Activated T-cell treated with anti-CD3 and anti-CD28 coated beads, Interleukin-2, amount 50 U/mL, for 4 hours (primary cell): ENCODE results near the gene ALOX5. TPM values are rescaled to one million over a fixed set of nuclear protein-coding genes. Genes with fewer than 3 reads are reported as not detected.

Source experiments
- ATAC-seq, 2 donors: fragments of 200-7000 bp; cut with Tn5 transposase; one replicate each; pipeline ENCODE4 v1.10.0; 2021
- DNase-seq: peaks from one replicate; pipeline ENCODE4 v3.0.0-alpha.2; 2020
- H3K27me3 Mint-ChIP-seq: one replicate; pipeline ENCODE4 v1.8.0; 2021; ENCODE audit warnings: low read depth, mixed read lengths
- H3K36me3 Mint-ChIP-seq: one replicate; pipeline ENCODE4 v1.8.0; 2022; ENCODE audit warnings: mixed read lengths; ENCODE audit not compliant: insufficient read depth
- H3K4me1 Mint-ChIP-seq: one replicate; pipeline ENCODE4 v1.8.0; 2021; ENCODE audit warnings: low read depth, mixed read lengths
- H3K4me3 Mint-ChIP-seq: one replicate; pipeline ENCODE4 v1.8.0; 2021; ENCODE audit warnings: mild to moderate bottlenecking, moderate library complexity, mixed read lengths
- H3K9me3 Mint-ChIP-seq: one replicate; pipeline ENCODE4 v1.8.0; 2021; ENCODE audit warnings: mixed read lengths
- total RNA-seq, 3 donors: library from RNA; stranded (reverse); gene quantifications; one replicate each; pipeline ENCODE4 v1.2.1, GENCODE V29; 2021

Gene ALOX5
- total RNA-seq, 3 donors from 2014 or later: 0.46 to 1.1 (median 0.69) TPM

DNA sequence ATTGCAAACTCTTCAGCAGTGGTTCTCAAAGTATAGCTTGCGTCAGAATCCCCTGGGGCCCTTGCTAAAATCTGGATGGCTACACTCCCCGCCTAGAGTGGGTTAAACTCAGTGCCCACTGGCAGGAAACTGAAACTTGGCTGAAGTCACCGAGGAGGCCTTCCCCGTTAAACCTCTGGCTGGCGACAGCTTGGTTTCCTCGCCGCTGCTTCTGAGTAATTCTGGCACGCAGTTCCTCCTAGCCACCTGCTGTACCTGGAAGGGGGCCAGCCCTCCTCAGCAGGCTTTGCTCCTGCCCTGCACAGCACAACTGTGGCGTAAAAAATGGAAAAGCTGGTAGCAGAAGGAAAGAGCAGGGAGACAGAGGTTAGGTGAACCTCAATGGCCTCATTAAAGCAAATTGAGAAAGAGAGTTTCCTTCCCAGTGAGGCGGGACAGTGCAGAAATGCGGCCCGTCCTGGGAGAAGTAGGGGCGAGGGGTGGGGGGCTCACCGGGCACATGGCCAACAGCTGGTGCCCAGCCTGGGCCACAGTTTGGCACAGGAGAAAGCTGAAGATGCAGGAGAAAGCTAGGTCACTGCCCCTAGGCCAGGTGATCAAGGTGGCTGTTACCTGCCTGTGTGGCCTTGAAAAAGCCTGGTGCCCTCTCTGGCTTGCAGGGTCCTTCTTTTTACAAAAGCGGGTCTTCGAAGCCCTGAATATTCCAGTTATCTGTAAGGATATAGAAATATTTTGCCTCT, 46.6 kb downstream of the ALOX5 start:
- DNase-seq (peak; percentile 47), ATAC-seq (peak; percentile 19 to 36)
- Mint-ChIP-seq H3K27me3 (no peaks in the 10 kb centered on the region), H3K36me3 (no peaks in the 10 kb centered on the region), H3K4me3 (peak overlapping the region; percentile 88), H3K4me1 (peaks cover 58% of the 10 kb centered on the region), H3K9me3 (no peaks in the 10 kb centered on the region)

DNA sequence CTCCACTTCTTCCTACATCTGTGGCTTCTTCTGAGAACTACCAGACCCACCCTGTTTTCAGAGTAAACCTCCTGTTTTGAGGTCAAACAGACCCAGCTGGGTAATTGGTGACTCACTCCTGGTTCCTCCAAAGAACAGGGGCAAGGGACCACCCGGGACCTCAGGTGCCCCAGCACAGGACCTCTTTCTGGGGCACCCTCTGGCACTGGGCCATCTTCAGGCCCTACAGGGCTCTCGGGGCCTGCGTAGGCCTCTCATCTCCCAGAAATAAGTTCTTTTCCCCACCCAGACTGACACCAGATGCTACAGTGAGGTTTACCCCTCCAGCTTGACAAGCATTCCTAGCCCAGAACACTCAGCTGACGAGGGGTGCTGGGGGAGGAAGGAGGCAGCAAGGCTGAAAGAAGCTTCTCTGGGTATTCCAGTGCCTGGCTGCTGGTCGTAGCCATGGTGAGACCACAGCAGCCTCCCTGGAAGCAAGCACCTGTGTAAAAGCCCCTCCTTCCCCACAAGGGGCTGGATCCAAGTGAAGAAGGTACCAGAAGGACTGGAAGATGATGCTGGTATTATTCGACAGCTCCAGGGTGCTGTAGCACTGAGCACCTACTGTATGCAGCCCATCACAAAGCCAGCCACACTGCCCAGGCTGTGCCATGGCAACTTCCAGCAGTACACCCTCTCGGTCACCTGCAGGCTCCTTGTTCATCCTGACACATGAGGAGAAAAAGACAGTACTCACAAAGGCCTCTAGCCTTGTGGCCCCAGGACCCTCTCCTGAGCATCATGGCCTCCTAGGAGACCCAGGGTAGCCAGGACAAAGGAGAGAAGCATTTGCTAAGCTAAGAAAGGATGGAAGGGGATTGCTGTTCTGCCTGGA, 47.4 kb downstream of the ALOX5 start:
- H3K27me3 Mint-ChIP-seq: no peaks in the 10 kb centered on the region
- peak; percentile 9 to 11 for ATAC-seq
- DNase-seq: peak; percentile 35
- no peaks in the 10 kb centered on the region for H3K9me3 Mint-ChIP-seq
- peak overlapping the region; percentile 88 for H3K4me3 Mint-ChIP-seq
- peaks cover 65% of the 10 kb centered on the region for H3K4me1 Mint-ChIP-seq
- H3K36me3 Mint-ChIP-seq: no peaks in the 10 kb centered on the region

- no peaks in the 10 kb centered on the region for H3K9me3 Mint-ChIP-seq
- H3K4me1 Mint-ChIP-seq: peaks cover 68% of the 10 kb centered on the region
- no peaks in the 10 kb centered on the region for H3K36me3 Mint-ChIP-seq
- H3K27me3 Mint-ChIP-seq: no peaks in the 10 kb centered on the region
- no peak overlapping the region for H3K4me3 Mint-ChIP-seq
- DNase-seq (no peak), ATAC-seq (no peak)
Measured at GRCh38 chr10:45422207-45422865, 48.3 kb downstream of the ALOX5 start.

DNA sequence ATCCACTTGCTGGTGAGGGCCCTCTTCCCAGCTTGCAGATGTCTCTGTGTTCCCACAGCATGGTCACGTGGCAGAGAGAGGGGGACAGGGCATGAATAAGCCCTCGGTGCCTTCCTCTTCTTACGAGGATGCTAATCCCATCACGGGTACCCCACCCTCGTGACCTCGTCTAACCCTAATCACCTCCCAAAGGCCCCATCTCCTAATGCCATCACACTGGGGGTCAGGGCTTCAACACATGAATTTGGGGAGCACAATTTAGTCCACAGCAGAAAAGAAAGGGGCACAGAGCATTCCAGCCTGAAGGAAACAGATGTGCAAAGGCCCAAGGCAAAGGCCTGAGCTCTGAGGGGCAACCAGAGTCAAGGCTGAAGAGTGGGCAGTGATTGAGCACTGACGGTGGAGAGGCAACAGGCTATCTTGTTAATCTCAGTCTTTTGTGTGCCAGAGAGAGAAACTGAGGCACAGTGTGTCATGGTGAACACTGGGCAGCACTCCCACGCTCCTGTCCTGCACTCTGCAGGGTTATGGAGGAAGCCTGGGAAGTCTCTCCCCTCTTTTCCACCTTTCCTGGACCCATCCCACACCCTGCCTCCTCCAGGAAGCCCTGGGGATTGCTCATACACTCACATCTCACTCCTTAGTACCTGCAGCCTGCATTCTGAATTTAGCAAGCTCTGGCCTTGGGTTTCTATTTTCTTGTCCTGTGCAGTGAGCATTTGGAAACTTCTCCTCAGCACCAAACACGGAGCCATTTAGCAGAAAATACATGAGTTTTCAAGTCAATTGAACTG, 49.0 kb downstream of the ALOX5 start:
- DNase-seq (no peak), ATAC-seq (no peak)
- Mint-ChIP-seq H3K36me3 (no peaks in the 10 kb centered on the region), H3K4me1 (peaks cover 63% of the 10 kb centered on the region), H3K9me3 (no peaks in the 10 kb centered on the region), H3K27me3 (no peaks in the 10 kb centered on the region), H3K4me3 (no peak overlapping the region)

GRCh38 chr10:45423976-45424499, 50.0 kb downstream of the ALOX5 start:
- ATAC-seq (no peak), DNase-seq (no peak)
- Mint-ChIP-seq H3K9me3 (no peaks in the 10 kb centered on the region), H3K27me3 (no peaks in the 10 kb centered on the region), H3K36me3 (no peaks in the 10 kb centered on the region), H3K4me3 (no peak overlapping the region), H3K4me1 (peaks cover 54% of the 10 kb centered on the region)

DNA sequence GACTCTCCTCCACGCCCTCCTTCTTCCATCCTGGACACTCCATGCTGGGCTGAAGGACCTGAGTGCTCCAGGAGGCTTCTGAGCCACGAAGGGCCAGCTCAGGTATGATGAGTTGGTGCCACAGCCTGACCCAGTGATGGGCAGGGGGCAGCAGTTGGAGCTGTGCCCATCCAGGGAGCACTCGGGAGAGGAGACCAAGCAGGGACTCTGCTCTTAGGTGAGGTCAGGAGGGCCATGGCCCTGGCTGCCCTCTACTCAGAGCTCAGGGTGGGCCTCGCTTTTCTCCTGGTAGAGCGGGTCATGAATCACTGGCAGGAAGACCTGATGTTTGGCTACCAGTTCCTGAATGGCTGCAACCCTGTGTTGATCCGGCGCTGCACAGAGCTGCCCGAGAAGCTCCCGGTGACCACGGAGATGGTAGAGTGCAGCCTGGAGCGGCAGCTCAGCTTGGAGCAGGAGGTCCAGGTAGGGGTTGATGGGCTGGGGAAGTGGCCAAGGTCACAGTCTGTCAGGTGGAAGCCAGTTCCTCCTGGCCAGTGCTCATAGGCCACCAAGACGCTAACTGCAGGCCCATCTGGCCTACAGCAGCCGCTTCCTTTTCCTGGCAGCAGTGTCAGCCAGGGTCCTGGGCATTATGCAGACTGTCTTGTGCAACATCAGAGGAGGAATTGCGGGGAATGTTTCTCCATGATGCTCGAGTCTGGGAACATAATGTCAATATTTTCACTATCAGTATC, 50.8 kb downstream of the ALOX5 start:
- Mint-ChIP-seq H3K4me3 (no peak overlapping the region), H3K36me3 (no peaks in the 10 kb centered on the region), H3K9me3 (no peaks in the 10 kb centered on the region), H3K4me1 (peaks cover 46% of the 10 kb centered on the region), H3K27me3 (no peaks in the 10 kb centered on the region)
- DNase-seq (no peak), ATAC-seq (no peak)

- H3K9me3 Mint-ChIP-seq: no peaks in the 10 kb centered on the region
- H3K4me1 Mint-ChIP-seq: peaks cover 36% of the 10 kb centered on the region
- H3K36me3 Mint-ChIP-seq: no peaks in the 10 kb centered on the region
- H3K4me3 Mint-ChIP-seq: no peak overlapping the region
- ATAC-seq (no peak), DNase-seq (no peak)
- no peaks in the 10 kb centered on the region for H3K27me3 Mint-ChIP-seq
Measured at GRCh38 chr10:45425621-45426563, 51.9 kb downstream of the ALOX5 start.

GRCh38 chr10:45427262-45427969, 53.4 kb downstream of the ALOX5 start:
- H3K4me3 Mint-ChIP-seq: no peak overlapping the region
- H3K9me3 Mint-ChIP-seq: no peaks in the 10 kb centered on the region
- H3K36me3 Mint-ChIP-seq: no peaks in the 10 kb centered on the region
- no peak for DNase-seq
- H3K4me1 Mint-ChIP-seq: peaks cover 20% of the 10 kb centered on the region
- no peak for ATAC-seq
- H3K27me3 Mint-ChIP-seq: no peaks in the 10 kb centered on the region

DNA sequence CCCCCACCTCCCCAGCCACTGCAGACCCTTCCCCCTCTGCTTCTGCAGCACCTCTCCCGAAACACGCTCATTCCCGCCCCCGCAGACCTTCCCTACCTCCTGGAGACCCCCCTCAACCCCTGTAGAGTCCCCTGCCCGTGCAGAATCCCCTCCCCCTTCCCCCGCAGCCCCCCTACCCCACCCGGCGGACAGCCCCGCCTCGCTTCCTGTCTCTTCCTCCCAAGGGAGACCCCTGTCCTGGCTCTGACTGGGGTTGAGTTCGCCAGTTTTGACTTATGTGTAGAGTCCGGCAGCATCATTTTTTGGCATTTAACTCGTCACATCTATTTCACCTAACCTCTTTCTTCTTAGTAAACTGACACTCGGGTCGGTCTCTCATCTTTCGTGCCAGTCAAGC, 54.0 kb downstream of the ALOX5 start:
- H3K27me3 Mint-ChIP-seq: no peaks in the 10 kb centered on the region
- H3K36me3 Mint-ChIP-seq: no peaks in the 10 kb centered on the region
- no peaks in the 10 kb centered on the region for H3K9me3 Mint-ChIP-seq
- peaks cover 22% of the 10 kb centered on the region for H3K4me1 Mint-ChIP-seq
- no peak for DNase-seq
- H3K4me3 Mint-ChIP-seq: no peak overlapping the region
- no peak for ATAC-seq

DNA sequence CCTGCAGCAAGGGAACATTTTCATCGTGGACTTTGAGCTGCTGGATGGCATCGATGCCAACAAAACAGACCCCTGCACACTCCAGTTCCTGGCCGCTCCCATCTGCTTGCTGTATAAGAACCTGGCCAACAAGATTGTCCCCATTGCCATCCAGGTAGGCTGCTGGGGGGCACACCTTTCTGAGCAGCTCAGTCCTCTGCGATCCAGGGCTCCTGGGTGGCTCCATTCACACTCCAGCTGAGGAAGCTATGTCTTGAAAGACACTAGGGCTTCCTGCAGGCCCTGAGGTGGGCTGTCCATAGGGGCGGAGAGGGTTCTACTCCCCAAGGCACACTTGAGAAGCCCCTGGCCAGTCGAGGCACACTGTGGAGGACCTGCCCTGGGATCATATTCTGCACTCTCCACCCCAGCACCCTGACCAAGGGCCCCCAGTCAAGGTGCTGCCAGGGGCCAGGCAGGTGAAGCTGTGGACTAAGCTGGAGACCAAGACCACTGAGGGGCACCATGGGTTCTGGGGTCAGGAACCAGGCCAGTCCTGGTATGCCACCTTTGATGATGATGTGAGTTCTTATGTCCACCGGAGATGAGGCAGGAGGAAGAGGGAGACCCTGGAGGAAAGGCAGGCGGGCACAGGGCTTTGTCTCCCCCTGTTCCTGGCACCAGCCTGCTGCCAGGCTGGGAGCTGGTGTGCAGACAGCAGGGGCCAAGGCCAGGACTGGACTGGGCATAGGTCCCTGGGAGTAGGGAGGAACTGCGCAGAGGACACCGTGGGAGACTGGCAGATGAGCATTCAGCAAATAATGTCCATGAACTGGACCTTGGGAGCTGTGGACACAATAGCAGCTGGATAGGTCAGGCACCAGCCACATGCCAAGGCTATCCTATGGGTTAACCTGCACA, 54.8 kb downstream of the ALOX5 start:
- Mint-ChIP-seq H3K9me3 (no peaks in the 10 kb centered on the region), H3K36me3 (no peaks in the 10 kb centered on the region), H3K27me3 (no peaks in the 10 kb centered on the region), H3K4me3 (no peak overlapping the region), H3K4me1 (peaks cover 29% of the 10 kb centered on the region)
- no peak for ATAC-seq
- DNase-seq: no peak

GRCh38 chr10:45429790-45430189, 55.8 kb downstream of the ALOX5 start:
- no peak for DNase-seq
- no peaks in the 10 kb centered on the region for H3K27me3 Mint-ChIP-seq
- peaks cover 31% of the 10 kb centered on the region for H3K4me1 Mint-ChIP-seq
- H3K36me3 Mint-ChIP-seq: no peaks in the 10 kb centered on the region
- H3K9me3 Mint-ChIP-seq: no peaks in the 10 kb centered on the region
- no peak for ATAC-seq
- no peak overlapping the region for H3K4me3 Mint-ChIP-seq
